RWPE2 (cell line): ENCODE data around the gene CHTF18.

ENCODE experiments used
- ATAC-seq: fragments of 200-7000 bp; cut with Tn5 transposase; 3 replicates; pipeline ENCODE4 v1.9.1; 2021; ENCODE audit warnings: low read depth
- DNase-seq: peaks from one replicate; pipeline ENCODE4 v3.0.0-alpha.2; 2020; ENCODE audit warnings: low spot score
- H3K27ac ChIP-seq: fragments of 450-650 bp; 2 replicates; pipeline ENCODE4 v1.5.1; 2017; ENCODE audit warnings: mild to moderate bottlenecking; ENCODE audit not compliant: poor library complexity, severe bottlenecking
- H3K27me3 ChIP-seq: fragments of 250-450 bp; sonication (Bioruptor Pico); 2 replicates; pipeline ENCODE4 v1.5.1; 2021; ENCODE audit warnings: mild to moderate bottlenecking, moderate library complexity; ENCODE audit not compliant: insufficient read depth, poor library complexity, severe bottlenecking
- H3K36me3 ChIP-seq: fragments of 250-450 bp; sonication (Bioruptor Pico); 2 replicates; pipeline ENCODE4 v1.5.1; 2020; ENCODE audit warnings: low read depth, mild to moderate bottlenecking, moderate library complexity
- H3K4me1 ChIP-seq: fragments of 250-450 bp; sonication (Bioruptor Pico); 2 replicates; pipeline ENCODE4 v1.5.1; 2021; ENCODE audit warnings: mild to moderate bottlenecking, moderate library complexity; ENCODE audit not compliant: insufficient read depth, poor library complexity, severe bottlenecking
- H3K4me3 ChIP-seq: fragments of 250-450 bp; sonication (Bioruptor Pico); 2 replicates; pipeline ENCODE4 v1.5.1; 2021; ENCODE audit warnings: mild to moderate bottlenecking, moderate library complexity; ENCODE audit not compliant: severe bottlenecking
- H3K9me3 ChIP-seq: fragments of 250-450 bp; sonication (Bioruptor Pico); 2 replicates; pipeline ENCODE4 v1.5.1; 2021; ENCODE audit warnings: mild to moderate bottlenecking, moderate library complexity; ENCODE audit not compliant: severe bottlenecking
- TF ChIP-seq, protein P1 (sequence below): fragments of 450-650 bp; IDR thresholded peaks from one replicate; pipeline ENCODE4 v1.5.1; 2017; ENCODE audit warnings: mild to moderate bottlenecking, moderate library complexity; ENCODE audit not compliant: poor library complexity, severe bottlenecking

CHTF18 gene

GRCh38 chr16:760065-760464 is 28.4 kb upstream of the CHTF18 start:
- H3K36me3 ChIP-seq, result no peaks in the 10 kb centered on the region
- H3K4me1 ChIP-seq, result peaks cover 28% of the 10 kb centered on the region
- ATAC-seq (peak; percentile 2; the same call in 1 of the 3 replicates), DNase-seq (peak; percentile 74)
- H3K4me3 ChIP-seq, result no peak overlapping the region
- peak overlapping the region; percentile 48 for H3K27ac ChIP-seq
- TF ChIP-seq, protein P1, sequence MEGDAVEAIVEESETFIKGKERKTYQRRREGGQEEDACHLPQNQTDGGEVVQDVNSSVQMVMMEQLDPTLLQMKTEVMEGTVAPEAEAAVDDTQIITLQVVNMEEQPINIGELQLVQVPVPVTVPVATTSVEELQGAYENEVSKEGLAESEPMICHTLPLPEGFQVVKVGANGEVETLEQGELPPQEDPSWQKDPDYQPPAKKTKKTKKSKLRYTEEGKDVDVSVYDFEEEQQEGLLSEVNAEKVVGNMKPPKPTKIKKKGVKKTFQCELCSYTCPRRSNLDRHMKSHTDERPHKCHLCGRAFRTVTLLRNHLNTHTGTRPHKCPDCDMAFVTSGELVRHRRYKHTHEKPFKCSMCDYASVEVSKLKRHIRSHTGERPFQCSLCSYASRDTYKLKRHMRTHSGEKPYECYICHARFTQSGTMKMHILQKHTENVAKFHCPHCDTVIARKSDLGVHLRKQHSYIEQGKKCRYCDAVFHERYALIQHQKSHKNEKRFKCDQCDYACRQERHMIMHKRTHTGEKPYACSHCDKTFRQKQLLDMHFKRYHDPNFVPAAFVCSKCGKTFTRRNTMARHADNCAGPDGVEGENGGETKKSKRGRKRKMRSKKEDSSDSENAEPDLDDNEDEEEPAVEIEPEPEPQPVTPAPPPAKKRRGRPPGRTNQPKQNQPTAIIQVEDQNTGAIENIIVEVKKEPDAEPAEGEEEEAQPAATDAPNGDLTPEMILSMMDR, result no peak
- H3K9me3 ChIP-seq, result no peaks in the 10 kb centered on the region
- H3K27me3 ChIP-seq, result no peaks in the 10 kb centered on the region

DNA sequence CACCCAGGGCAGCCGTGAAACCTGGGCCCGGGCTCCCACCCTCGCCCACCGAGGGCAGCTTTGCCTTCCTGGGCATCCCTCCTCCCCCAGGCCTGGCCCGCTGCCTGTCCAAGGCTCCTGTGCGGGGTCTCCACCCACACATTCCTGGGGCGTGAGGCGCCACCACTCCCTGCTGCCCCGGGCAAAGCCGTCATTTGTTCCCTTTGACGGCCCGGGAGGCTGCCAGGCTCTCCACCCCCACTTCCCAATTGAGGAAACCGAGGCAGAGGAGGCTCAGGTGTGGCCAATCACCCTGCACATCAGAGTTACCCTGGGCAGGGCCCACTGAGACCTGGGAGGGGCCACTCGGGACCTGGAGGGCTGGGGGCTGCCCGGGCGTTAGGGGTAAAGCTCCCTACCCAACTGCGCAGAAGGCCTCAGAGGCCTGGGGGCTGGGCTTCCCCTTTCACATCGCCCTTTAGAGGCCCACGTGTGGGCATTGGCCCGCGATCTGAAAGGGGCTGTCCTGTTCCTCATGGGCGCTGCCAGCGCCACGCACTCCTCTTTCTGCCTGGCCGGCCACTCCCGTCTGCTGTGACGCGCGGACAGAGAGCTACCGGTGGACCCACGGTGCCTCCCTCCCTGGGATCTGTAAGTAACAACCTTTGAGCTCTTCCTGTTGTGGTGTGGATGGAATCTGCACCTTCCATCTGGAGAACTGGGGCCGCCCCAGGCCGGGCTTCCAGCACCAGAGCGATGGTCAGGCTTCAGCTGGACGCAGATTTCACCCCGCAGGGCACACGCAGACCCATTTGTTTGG is 27.7 kb upstream of the CHTF18 start, which contains the start of gene MSLN:
Gene MSLN, plus strand, starts transcription at position 190 of the 799 bp plus-strand sequence. CDS start 1,947 bp downstream, outside the sequence.
- TF ChIP-seq, protein P1, result no peak
- Histone ChIP-seq H3K9me3 (no peaks in the 10 kb centered on the region), H3K4me1 (peaks cover 28% of the 10 kb centered on the region), H3K4me3 (no peak within 1 kb of the TSS), H3K27ac (peak within 1 kb of the TSS; percentile 48), H3K36me3 (no peaks in the 10 kb centered on the region), H3K27me3 (no peaks in the 10 kb centered on the region)
- DNase-seq (peak; percentile 88), ATAC-seq (peak; percentile 75)

DNA sequence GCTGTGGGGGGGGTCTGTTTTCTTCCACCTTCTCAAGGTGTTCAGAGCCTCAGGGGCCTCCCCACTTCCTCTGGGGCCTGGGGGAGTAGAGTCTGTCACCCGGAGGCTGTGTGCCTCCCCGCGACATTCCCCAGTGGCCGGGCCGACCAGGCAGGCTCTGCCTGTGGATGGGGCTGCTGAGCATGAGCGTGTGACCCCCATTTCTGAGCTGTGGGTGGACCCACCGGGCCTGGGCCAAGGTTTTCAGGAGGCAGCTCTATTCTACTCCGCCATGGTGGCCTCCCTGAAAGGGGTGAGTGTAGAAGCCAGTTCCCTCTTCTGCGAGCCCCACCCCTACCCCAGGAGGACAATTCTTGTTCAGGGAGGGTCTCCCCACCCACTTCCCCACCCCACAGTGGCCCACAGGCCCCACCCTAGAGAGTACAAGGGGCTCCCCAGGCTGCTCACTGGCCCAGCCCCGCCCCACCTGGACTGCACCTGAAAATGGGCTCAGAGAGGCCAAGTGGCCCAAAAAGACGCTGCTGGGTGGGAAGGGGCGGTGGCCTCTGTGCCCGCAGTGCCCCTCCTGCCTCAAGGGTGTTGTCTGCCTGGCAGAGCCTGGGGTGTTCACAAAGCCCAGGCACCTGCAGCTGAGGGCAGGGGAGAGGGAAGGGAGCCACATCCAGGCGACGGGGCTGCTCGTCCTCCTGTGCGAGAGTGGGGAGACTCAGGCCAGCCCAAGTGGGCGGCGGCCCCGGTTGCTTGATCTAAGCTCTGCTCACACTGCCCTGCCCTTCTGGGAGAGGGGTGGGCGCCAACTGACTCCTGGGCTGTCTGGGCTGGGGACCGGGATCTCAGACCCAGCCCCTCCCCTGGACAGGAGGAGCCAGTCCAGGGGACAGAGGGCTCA is 26.6 kb upstream of the CHTF18 start:
- Histone ChIP-seq H3K27ac (peak overlapping the region; percentile 48), H3K4me3 (no peak overlapping the region), H3K4me1 (peaks cover 28% of the 10 kb centered on the region), H3K36me3 (no peaks in the 10 kb centered on the region), H3K9me3 (no peaks in the 10 kb centered on the region), H3K27me3 (no peaks in the 10 kb centered on the region)
- DNase-seq, result no peak
- TF ChIP-seq, protein P1, result no peak
- no peak for ATAC-seq

- DNase-seq (no peak), ATAC-seq (no peak)
- H3K4me1 ChIP-seq, result peaks cover 23% of the 10 kb centered on the region
- TF ChIP-seq, protein P1, result no peak
- H3K4me3 ChIP-seq, result no peak overlapping the region
- H3K9me3 ChIP-seq, result no peaks in the 10 kb centered on the region
- no peaks in the 10 kb centered on the region for H3K27me3 ChIP-seq
- H3K27ac ChIP-seq, result no peak overlapping the region
- no peaks in the 10 kb centered on the region for H3K36me3 ChIP-seq
These were observed 25.7 kb upstream of the CHTF18 start for GRCh38 chr16:762595-763268.
